HepG2 (cell line): ENCODE data around the gene FANCM. TPM values are rescaled to one million over a fixed set of nuclear protein-coding genes. Genes with fewer than 3 reads are reported as not detected.

ENCODE experiments used
- ATAC-seq: fragments of 200-7000 bp; cut with Tn5 transposase; 3 replicates; pipeline ENCODE4 v1.9.1; 2020; ENCODE audit warnings: mild to moderate bottlenecking, moderate library complexity
- BruUV-seq: library from RNA; stranded (reverse); fragments of 400-500 nt; replicated peaks from 2 replicates; lab custom pipeline; 2021; lab: Mats Ljungman, UMichigan
- CTCF ChIA-PET: fragments of 300-600 bp; formaldehyde crosslinking; extraction: SDS; loops from one replicate; lab custom pipeline; 2021; ENCODE audit warnings: low total read pairs, inconsistent platforms, low intra/inter-chr PET ratio; lab: Yijun Ruan, JAX
- POLR2A ChIA-PET: fragments of 350-600 bp; sonication (Branson Sonifier 250); formaldehyde crosslinking; loops from one replicate; lab custom pipeline; 2020; ENCODE audit warnings: antibody characterized with exemption, inconsistent platforms; lab: Yijun Ruan, JAX
- DNase-seq: peaks from one replicate; pipeline ENCODE4 v3.0.0-alpha.2; 2015; ENCODE audit warnings: low spot score
- FAIRE-seq: peaks from 3 replicates; lab custom pipeline; 2011; peaks lifted over from hg19 to GRCh38; lab: Jason Lieb, UNC
- H2AFZ ChIP-seq: one replicate; pipeline ENCODE4 v1.6.1; 2011; ENCODE audit warnings: low read length, inconsistent platforms
- H3K27ac ChIP-seq: fragments of 300-600 bp; 3 replicates; pipeline ENCODE4 v1.8.0; 2011; ENCODE audit warnings: mixed run types, mild to moderate bottlenecking, mixed read lengths, low read length, inconsistent platforms; ENCODE audit not compliant: insufficient read depth; ENCODE audit errors: extremely low read length
- H3K27me3 ChIP-seq, 2 experiments: fragments of 200-600 bp in 1 of 2; 2 replicates in 1 of 2; 3 replicates in 1 of 2; pipeline versions ENCODE4 v1.6.0 to v1.8.0; 2011; ENCODE audit warnings: low read length in 2 of 2, mild to moderate bottlenecking in 2 of 2, moderate library complexity in 2 of 2, inconsistent platforms in 1 of 2; ENCODE audit not compliant: insufficient read depth in 2 of 2, control insufficient read depth in 1 of 2
- H3K36me3 ChIP-seq, 2 experiments: fragments of 200-600 bp in 1 of 2; replicated peaks in 1 of 2; 2 replicates in 1 of 2; 3 replicates in 1 of 2; pipeline versions ENCODE4 v1.5.1 to v1.8.0; 2011; ENCODE audit warnings: low read length in 2 of 2, inconsistent platforms in 1 of 2; ENCODE audit not compliant: insufficient read depth in 2 of 2, control insufficient read depth in 1 of 2
- H3K4me1 ChIP-seq: 2 replicates; pipeline ENCODE4 v1.5.1; 2012; ENCODE audit warnings: low read length, inconsistent platforms; ENCODE audit not compliant: insufficient read depth
- H3K4me2 ChIP-seq: 2 replicates; pipeline ENCODE4 v1.6.0; 2011; ENCODE audit warnings: low read depth, low read length, inconsistent platforms
- H3K4me3 ChIP-seq, 3 experiments: fragments of 200-600 bp in 1 of 3; sonication (generic), shearing (Covaris generic) in 1 of 3; replicated peaks in 1 of 3; 2 replicates each; pipeline ENCODE4 v1.5.1; 2011 to 2016; ENCODE audit warnings: low read length in 3 of 3, inconsistent platforms in 2 of 3, low read depth in 2 of 3, mild to moderate bottlenecking in 2 of 3, control low read depth in 1 of 3, mixed read lengths in 1 of 3; ENCODE audit not compliant: insufficient read depth in 1 of 3
- H3K79me2 ChIP-seq: one replicate; pipeline ENCODE4 v1.6.1; 2011; ENCODE audit warnings: low read length, inconsistent platforms; ENCODE audit not compliant: insufficient read depth
- H3K9ac ChIP-seq: 2 replicates; pipeline ENCODE4 v1.6.0; 2011; ENCODE audit warnings: mild to moderate bottlenecking, low read depth, low read length, inconsistent platforms; ENCODE audit not compliant: insufficient read depth
- H3K9me3 ChIP-seq: 2 replicates; pipeline ENCODE4 v1.5.1; 2012; ENCODE audit warnings: mild to moderate bottlenecking, low read length
- H4K20me1 ChIP-seq: 2 replicates; pipeline ENCODE4 v1.6.0; 2011; ENCODE audit warnings: inconsistent platforms, mild to moderate bottlenecking, low read length, moderate library complexity; ENCODE audit not compliant: insufficient read depth
- KAT7 ChIP-seq: IDR thresholded peaks from 2 replicates; pipeline ENCODE4 v1.6.1; 2018; ENCODE audit warnings: borderline replicate concordance, missing compliant biosample characterization
- SIN3B ChIP-seq: fragments of 150-350 bp; IDR thresholded peaks from 2 replicates; pipeline ENCODE4 v1.6.1; 2014; ENCODE audit warnings: low read length
- ZNF619 ChIP-seq: sonication (generic); formaldehyde crosslinking; IDR thresholded peaks from 2 replicates; pipeline ENCODE4 v1.4.0; 2020; ENCODE audit warnings: mild to moderate bottlenecking, missing genetic modification reagents
- ZNF720 ChIP-seq: sonication (generic); formaldehyde crosslinking; IDR thresholded peaks from 2 replicates; pipeline ENCODE4 v1.4.0; 2020; ENCODE audit warnings: missing genetic modification reagents
- WGBS: methylation state at CpG from one replicate; pipeline ENCODE4 v1.1.6; 2017; ENCODE audit warnings: low lambda C conversion rate; 5-methylcytosine and 5-hydroxymethylcytosine counted together
- in situ Hi-C: cut with HindIII; loops from 2 replicates; pipeline ENCODE4 v1.10.0; 2017; ENCODE audit warnings: low pct_unique_long_range_greater_than_20kb; ENCODE audit not compliant: extremely low pct_ligation_motif_present
- intact Hi-C: fragments of 100-400 bp; cut with micrococcal nuclease; formaldehyde crosslinking; loops from one replicate; pipeline ENCODE4 v1.10.0; 2022; ENCODE audit not compliant: unreplicated experiment
- polyA plus RNA-seq, 8 experiments: library from polyadenylated mRNA; depleted of rRNA in 3 of 8; stranded (reverse) in 7 of 8; unstranded in 1 of 8; fragments of >200 nt; fragmentation: Illumina TruSeq in 4 of 8; extraction: Trizol in 4 of 8; gene quantifications; 2 replicates each; pipeline versions ENCODE4 v1.2.1 to v1.2.3, GENCODE V29; 2011 to 2016; ENCODE audit warnings: low read depth in 4 of 8, missing spikeins in 1 of 8, mixed read lengths in 1 of 8; ENCODE audit not compliant: insufficient read depth in 1 of 8
- total RNA-seq, 5 experiments: library from RNA; depleted of rRNA; stranded (reverse); fragments of >200 nt; fragmentation: Illumina TruSeq; extraction: Trizol; gene quantifications; 2 replicates each; pipeline ENCODE4 v1.2.3, GENCODE V29; 2016; ENCODE audit warnings: low read depth in 1 of 5
- TF ChIP-seq, protein P1 (sequence below): sonication (generic); formaldehyde crosslinking; IDR thresholded peaks from 2 replicates; pipeline ENCODE4 v1.4.0; 2020; ENCODE audit warnings: missing genetic modification reagents
- TF ChIP-seq, protein P2 (sequence below): sonication (generic); formaldehyde crosslinking; IDR thresholded peaks from 2 replicates; pipeline ENCODE4 v1.5.0; 2020; ENCODE audit warnings: missing genetic modification reagents

The FANCM gene
- total and polyA plus RNA-seq, 2 of the 13 experiments (the other 11 are each of a cell fraction or from before 2014, with no cell fraction given): 2.6 to 10.4 TPM

GRCh38 chr14:45194964-45195363 is 59.2 kb downstream of the FANCM start (continued):
- TF ChIP-seq, protein P1, sequence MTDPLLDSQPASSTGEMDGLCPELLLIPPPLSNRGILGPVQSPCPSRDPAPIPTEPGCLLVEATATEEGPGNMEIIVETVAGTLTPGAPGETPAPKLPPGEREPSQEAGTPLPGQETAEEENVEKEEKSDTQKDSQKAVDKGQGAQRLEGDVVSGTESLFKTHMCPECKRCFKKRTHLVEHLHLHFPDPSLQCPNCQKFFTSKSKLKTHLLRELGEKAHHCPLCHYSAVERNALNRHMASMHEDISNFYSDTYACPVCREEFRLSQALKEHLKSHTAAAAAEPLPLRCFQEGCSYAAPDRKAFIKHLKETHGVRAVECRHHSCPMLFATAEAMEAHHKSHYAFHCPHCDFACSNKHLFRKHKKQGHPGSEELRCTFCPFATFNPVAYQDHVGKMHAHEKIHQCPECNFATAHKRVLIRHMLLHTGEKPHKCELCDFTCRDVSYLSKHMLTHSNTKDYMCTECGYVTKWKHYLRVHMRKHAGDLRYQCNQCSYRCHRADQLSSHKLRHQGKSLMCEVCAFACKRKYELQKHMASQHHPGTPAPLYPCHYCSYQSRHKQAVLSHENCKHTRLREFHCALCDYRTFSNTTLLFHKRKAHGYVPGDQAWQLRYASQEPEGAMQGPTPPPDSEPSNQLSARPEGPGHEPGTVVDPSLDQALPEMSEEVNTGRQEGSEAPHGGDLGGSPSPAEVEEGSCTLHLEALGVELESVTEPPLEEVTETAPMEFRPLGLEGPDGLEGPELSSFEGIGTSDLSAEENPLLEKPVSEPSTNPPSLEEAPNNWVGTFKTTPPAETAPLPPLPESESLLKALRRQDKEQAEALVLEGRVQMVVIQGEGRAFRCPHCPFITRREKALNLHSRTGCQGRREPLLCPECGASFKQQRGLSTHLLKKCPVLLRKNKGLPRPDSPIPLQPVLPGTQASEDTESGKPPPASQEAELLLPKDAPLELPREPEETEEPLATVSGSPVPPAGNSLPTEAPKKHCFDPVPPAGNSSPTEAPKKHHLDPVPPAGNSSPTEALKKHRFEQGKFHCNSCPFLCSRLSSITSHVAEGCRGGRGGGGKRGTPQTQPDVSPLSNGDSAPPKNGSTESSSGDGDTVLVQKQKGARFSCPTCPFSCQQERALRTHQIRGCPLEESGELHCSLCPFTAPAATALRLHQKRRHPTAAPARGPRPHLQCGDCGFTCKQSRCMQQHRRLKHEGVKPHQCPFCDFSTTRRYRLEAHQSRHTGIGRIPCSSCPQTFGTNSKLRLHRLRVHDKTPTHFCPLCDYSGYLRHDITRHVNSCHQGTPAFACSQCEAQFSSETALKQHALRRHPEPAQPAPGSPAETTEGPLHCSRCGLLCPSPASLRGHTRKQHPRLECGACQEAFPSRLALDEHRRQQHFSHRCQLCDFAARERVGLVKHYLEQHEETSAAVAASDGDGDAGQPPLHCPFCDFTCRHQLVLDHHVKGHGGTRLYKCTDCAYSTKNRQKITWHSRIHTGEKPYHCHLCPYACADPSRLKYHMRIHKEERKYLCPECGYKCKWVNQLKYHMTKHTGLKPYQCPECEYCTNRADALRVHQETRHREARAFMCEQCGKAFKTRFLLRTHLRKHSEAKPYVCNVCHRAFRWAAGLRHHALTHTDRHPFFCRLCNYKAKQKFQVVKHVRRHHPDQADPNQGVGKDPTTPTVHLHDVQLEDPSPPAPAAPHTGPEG: no peak
- no peak for TF ChIP-seq ZNF720 (CRISPR knock-in tag)
- TF ChIP-seq SIN3B: no peak
- TF ChIP-seq, all 625 proteins: peak for 0

DNA sequence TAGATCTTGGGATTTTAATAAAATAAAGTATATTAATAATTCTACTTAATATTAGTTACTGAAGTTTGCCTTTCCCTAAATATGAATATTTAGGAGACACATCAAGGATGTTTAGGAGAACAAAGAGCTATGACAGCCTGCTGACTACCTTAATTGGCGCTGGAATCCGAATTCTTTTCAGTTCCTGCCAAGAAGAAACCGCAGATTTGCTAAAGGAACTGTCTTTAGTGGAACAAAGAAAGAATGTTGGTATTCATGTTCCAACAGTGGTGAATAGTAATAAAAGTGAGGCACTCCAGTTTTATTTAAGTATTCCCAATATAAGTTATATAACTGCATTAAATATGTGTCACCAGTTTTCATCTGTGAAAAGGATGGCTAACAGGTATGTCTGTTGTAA is 62.8 kb downstream of the FANCM start:
- H3K27ac ChIP-seq: no peak overlapping the region
- H3K27me3 ChIP-seq: no peaks in the 10 kb centered on the region
- DNase-seq (no peak), ATAC-seq (no peak), FAIRE-seq (no peak)
- no peak overlapping the region for H3K4me2 ChIP-seq
- in situ Hi-C loops (no loop called here), intact Hi-C loops (no loop called here)
- H2AFZ ChIP-seq: no peak overlapping the region
- H3K4me1 ChIP-seq: no peaks in the 10 kb centered on the region
- no peaks in the 10 kb centered on the region for H3K9me3 ChIP-seq
- CTCF ChIA-PET: no interaction called here
- POLR2A ChIA-PET: no interaction called here
- BruUV-seq: no TSS peak
- TF ChIP-seq ZNF619 (CRISPR knock-in tag) (no peak), KAT7 (CRISPR knock-in tag) (no peak)
- TF ChIP-seq, protein P2, sequence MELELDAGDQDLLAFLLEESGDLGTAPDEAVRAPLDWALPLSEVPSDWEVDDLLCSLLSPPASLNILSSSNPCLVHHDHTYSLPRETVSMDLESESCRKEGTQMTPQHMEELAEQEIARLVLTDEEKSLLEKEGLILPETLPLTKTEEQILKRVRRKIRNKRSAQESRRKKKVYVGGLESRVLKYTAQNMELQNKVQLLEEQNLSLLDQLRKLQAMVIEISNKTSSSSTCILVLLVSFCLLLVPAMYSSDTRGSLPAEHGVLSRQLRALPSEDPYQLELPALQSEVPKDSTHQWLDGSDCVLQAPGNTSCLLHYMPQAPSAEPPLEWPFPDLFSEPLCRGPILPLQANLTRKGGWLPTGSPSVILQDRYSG: no peak
- H4K20me1 ChIP-seq: no peaks in the 10 kb centered on the region
- no peak overlapping the region for H3K4me3 ChIP-seq
- H3K36me3 ChIP-seq: peaks cover 0 to 9% of the 10 kb centered on the region in 2 experiments; a peak in 1 of 5 replicates
- H3K9ac ChIP-seq: no peak overlapping the region
- 100% methylated on average over 3 of the region's 3 CpGs for WGBS
- no peaks in the 10 kb centered on the region for H3K79me2 ChIP-seq
